GM18499 (cell line): Measurements from ENCODE around the gene POTEI.
"Not testable (repeated sequence)": the region's sequence is repeated elsewhere in the genome, so short reads cannot be mapped to it uniquely, and the experiment has no call there.

Source experiments
- ATAC-seq: cut with Tn5 transposase; IDR thresholded peaks from one replicate; pipeline ENCODE4 v1.9.1; 2021; ENCODE audit warnings: moderate number of reproducible peaks; ENCODE audit not compliant: insufficient read depth, unreplicated experiment

The POTEI gene

DNA sequence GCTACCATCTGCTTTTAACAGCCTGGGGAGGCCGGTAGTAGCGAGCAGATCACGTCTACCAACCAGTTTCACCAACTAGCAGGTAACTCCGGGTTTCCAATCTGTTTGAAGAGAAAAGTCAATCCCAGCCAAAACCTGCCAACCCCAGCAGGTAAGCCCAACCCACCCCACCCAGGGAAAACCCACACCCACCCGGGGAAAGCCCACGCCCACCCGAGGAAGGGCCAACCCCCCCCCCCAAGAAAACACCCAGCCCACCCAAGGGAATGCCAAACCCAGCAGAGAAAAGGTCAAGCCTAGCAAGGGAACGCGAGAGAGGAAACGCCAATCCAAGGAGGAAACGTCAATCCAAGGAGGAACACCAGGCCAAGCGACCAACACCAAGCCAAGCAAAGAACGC, at the start of gene POTEI:
TSS of gene POTEI (minus strand) at position 101 of the 400 bp plus-strand sequence. CDS start at position 8, 93 bp downstream.
- ATAC-seq, result not testable (repeated sequence)

DNA sequence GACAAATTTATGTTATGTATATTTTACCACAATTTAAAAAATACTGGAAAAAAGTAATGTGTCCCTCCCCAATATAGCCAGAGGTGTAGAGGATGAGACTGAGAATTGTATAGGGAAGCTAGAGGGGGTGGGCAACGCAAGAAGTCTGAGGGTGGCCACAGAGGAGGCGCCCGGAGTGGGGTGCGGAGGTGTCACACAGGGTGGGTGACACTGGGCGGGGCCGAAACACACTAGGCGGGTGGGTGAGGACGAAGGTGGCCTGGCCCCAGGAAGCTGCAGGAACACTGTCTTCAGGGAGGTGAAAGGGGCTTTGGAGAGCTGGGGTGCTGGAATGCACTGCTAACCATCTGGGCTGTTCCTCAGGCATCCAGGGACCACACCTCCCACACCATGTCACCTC, 47.3 kb upstream of the POTEI start:
- ATAC-seq, result not testable (repeated sequence)

DNA sequence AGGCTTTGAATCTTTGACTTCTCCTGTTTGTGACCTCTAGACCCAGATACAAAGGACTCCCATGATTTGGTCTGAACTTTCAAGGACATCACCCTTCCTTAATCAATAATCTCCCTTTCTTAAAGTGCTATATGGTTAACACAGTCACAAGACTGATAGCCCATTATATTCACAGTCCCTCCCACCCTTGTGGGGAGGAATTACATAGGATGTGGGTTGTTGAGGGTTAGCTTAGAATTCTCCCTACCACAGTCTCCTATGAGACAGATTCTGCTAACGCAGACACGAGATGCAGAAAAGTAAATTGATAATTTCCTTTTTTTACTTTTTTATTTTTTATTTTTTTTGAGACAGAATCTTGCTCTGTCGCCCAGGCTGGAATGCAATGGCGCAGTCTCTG, 45.0 kb upstream of the POTEI start:
- ATAC-seq, result not testable (repeated sequence)

DNA sequence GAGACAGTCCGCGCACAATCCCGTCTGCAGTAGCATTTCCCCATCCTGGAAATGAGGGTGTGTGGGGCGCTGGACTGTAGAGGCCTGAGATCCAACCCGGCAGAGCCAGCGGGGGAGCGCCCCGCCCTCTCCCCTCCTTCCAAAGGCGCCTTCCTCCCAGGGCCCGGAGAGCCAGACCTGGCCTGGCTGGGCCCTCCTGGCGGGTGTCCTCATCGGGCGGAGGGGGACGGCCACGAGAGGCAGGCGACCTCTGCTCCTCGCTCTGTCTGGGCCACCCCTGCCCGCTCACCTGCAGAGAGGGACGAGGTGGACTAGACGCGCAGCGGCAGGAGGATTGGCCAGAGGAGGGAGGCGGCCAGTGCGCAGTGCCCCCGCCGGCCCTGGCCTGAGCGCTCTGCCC, 40.3 kb upstream of the POTEI start:
- ATAC-seq, result not testable (repeated sequence)

DNA sequence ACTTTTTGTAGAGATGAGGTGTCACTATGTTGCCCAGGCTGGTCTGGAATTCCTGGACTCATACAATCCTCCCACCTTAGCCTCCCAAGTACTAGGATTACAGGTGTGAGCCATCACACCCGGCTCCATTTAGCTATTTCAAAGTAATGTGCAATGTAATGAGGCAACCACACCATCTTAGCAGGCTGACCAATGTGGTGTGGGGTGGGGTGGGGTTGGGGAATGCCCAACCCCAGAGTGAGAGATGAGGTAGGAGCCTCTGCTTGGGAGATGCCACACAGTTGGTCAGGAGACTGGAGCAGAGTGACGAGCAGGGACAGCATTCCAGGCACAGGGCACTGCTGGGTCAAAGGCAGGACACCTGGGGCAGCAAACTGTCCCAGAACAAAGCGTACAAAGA, 39.3 kb upstream of the POTEI start:
- not testable (repeated sequence) for ATAC-seq

DNA sequence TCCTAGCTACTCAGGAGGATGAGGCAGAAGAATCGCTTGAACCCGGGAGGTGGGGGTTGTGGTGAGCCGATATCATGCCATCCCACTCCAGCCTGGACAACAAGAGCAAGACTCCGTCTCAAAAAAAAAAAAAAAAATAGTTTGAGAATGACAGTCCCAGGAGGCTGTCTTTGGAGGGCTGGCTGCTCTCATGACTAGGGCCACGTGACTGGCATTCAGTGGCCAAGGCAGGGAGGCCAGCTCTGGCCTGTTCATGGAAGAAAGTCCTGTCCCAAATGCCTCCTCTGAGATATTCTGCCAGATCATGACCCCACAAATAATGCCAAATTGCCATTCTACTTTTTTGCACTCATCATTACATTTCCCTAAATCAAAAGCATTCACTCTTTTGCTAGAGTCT, 35.9 kb upstream of the POTEI start:
- ATAC-seq, result not testable (repeated sequence)

DNA sequence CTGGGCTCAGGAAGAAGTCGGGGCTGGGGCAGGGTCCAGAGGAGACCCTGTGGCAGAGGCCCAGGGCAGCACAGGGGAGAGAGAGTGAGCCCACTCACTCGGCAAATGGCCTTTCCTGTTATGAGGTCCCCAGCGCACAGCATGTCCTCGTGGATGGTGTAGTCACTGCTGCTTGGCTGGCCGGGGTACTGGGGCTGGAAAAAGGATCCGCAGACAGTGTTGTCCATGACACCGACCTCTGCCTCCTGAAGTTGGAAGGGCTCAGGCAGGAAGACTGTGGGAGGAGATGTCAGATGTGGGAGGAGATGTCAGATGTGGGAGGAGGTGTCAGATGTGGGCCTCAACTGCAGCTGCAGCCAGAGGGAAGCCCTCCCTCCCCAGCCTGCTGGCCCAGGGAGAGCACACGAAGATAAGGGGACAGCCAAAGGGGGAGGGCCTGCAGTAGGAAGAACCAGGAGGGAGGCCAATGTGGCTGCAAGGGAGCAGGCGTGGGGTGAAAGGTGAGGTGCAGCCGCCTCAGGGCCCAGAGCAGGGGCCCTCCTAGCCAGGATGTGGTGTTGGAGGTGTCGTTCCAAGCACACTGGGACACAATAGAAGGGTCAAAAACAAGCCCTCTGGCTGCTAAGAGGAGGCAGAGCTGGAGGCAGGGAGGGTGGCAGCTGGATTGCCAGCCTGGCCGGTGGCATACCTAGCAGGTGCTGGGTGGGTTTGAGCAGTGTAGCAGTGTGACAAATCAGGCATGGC, 34.8 kb upstream of the POTEI start:
- not testable (repeated sequence) for ATAC-seq

DNA sequence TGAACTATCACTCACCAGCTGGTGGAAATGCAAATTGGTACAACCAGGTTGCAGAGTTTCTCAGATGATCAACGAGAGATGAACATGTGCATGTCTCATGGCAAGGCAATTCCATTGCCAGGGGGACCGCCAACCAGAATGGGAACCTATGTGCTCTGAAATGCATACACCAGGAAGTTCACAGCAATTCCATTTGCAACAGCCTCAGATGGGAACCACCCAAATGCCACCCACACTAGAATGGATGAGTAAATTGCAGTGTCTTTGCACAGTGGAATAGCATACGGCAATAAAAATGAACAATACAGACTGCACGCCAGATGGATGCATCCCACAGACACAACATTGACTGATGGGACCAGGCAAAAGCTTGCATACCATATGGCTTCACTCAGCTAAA, 33.7 kb upstream of the POTEI start:
- ATAC-seq, result not testable (repeated sequence)

DNA sequence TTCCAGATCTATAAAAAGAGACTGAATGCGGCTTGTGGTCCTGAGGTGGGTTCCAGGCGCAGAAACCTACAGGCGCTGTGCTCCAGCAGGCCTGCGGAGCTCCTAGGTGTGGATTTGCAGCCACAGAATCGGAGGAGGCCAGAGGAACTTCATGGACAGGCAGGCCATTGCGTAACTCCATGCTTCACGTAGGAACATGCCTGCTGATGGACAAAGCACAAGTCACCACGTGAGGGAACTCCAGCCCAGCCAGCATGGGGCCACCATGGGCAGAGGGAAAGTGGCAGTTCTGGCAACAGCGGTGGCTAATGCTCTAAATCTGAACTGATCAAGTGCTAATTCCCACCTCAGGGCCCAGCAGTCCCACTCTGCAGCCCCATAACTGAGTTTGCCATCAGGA, 29.1 kb upstream of the POTEI start:
- not testable (repeated sequence) for ATAC-seq

DNA sequence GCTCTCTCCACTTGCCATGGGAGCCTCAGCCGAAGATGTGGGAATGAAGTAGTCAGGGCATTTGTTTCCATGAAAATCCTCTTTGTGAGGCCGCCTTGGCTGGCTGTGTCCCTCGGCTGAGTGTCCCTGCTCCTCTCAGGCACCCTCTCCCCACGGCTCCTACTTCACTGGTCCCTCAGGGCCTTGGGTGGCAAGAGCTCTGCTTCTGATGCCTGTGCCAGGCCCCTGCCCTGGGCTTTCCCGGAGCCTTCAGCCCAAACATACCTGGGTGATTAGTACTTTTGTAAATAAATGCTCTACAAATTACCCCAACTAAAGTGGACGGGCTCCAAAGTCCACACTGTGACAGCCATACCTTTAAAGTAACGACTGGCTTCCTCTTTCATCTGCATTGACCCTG, 27.5 kb upstream of the POTEI start:
- ATAC-seq, result not testable (repeated sequence)

DNA sequence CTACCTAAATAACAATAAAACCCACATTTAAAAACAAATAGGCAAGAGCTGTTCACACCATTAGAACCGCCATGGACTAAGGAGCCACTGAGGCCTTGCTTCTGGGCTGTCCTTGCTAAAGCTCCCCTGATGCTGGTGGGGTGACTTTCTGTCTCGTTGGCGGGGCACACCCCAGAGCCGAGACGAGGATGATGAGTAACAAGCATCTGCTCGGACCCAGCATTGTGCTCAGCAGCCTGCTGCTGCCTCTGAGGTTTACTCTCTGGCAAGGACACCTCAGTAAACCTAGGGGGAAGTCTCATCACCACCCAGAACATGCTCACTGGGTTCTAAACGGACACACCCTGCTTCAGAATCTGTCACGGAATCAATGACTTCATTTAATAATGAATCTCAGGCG, 22.5 kb upstream of the POTEI start:
- not testable (repeated sequence) for ATAC-seq

DNA sequence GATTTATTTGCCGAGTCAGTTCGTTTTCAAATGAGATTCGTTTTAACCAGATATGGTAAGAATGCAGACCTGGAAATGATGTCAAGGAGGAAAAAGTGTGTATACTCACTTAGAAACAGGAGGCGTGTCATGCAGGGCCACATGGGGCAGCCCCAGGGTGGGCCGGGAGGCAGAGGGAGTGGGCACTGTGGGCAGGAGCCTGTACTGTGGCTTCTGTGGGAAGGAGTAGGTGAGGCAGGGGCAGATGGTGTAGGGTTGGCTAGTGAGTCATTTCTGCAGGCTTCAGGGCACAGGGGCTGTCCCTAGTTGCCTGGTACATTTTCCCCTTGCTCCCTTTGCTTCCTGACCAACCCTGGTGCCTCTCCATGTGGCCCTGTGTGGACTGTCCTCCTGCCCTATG, 22.1 kb upstream of the POTEI start:
- peak; percentile 51 for ATAC-seq

DNA sequence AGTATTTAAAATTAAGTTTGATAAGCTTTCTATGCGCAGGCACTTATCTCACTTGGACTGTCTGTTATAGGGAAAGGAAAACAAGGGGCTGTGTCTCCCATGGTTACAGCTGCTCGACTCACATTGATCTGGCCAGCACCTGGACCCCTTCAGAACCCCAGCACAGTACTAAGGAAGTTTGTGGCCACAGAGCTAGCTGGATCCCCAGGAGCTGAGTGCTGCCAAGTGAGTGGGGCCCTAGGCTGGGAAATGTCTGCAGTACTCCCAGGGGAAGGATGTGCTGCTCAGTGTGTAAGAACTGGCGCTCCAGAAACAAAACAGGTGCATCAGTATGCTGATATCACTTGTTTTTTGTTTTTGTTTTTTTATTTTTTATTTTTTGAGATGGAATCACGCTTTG, 21.1 kb upstream of the POTEI start:
- not testable (repeated sequence) for ATAC-seq

DNA sequence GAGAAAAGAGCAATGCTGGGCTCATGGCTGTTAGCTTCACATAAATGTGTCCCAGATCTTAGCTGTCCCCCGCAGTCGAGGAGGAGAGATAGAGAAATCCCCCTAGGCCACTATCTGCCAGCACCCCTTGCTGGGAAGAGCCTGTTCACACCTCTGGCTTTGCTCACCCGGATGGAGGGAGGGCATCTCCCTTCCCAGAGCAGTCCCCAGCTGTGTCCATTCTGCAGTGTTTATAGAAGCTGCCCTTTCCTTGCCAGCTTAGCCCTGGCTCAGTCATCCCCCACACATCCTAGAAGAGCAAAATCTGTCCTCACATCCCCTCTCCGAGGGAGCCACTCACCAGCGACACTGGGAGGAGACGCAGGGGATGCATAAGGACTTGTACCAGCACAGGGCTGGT, 20.4 kb upstream of the POTEI start:
- ATAC-seq, result not testable (repeated sequence)

DNA sequence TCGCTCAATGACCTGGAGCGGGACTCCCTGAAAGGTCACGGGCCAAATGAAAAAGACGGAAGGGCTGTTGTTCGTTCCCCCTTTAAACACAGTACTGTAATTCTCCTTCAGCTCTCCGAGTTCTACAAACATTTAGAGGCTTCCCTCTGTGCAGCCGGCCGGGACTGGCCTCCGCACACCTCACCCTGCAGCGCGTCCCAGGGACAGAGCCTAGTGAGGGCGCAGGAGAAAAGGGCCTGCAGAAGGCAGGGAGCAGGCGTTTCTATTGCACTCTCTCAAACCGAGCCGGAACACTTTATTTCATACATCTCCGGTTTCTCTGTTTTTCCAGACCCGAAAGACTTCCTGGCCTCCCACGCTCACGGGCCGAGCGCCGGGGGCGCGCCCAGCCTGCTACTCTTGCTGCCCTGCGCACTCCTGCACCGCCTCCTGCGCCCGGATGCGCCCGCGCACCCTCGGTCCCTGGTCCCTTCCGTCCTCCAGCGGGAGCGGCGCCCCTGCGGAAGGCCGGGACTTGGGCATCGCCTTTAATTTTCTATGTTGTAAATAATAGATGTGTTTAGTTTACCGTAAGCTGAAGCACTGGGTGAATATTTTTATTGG, 18.3 kb upstream of the POTEI start:
- not testable (repeated sequence) for ATAC-seq

DNA sequence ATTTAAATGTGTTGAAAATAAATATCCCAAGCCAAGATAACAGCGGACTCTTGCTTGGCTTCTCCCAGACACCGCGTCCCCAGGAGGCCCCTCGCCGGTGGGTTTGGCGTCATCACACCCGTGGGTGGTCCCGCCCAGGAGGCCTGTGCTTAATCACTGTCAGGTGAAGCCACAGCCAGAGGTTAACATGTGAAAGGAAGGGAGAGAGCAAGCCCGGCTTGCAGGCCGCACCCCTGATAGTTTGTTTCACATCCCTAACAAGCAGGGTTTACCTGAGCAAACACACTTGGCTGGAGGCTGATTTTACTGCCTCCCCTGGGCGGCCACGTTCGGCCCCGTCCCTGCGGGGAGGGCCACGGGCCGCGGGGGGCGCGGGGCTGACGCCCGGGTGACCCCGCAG, 13.3 kb upstream of the POTEI start:
- not testable (repeated sequence) for ATAC-seq

DNA sequence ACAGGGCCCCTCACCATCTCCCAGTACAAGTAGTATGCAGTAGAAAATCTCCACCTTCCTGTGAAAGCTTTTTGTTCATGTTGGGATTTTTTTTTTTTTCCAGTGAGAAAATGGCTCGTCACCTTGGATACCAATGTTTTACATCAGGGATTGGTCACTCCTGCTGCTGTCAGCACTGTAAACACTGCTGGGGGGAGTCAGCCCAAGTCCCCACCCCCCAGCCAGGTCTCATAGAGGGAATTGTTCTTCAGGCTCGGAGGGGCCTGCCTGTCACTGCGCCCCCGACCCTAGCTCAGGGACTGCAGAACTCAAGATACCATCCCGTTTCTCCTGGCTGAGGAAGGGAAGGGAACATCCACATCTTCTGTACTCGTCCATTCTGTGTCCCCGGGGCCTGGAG, 11.9 kb upstream of the POTEI start, which contains the start of gene CFC1B:
TSS of gene CFC1B (plus strand) at position 231 of the 400 bp plus-strand sequence. CDS start 263 bp downstream, outside the sequence.
- ATAC-seq, result not testable (repeated sequence)

DNA sequence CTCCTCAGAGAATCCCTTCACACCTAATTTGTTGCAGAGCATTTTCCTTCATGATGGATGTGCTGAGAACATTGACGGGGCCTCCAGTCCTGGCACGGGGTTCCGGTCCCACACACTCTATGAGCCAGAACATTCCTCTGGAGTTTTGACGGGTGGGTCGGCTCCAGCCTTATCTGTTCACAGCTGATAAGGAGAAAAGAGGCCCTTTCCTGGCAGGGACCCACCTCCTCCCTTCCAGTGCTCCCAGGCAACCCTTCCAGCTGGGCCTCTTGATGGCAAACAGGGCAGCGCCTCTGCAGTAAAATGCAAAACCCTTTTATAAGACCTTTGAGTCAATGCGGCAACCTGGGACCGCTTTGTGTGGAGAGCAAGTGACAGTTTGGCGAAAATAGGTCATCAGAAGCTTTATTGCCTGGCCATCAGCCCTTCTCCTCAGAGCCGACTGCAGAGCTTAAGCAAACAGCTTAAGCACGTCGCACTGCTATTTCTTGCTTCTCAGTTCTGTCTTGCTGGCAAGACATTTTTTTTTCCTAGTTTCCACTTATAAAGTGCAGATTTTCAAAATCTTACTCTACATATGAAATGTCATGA, 9.5 kb upstream of the POTEI start:
- not testable (repeated sequence) for ATAC-seq

DNA sequence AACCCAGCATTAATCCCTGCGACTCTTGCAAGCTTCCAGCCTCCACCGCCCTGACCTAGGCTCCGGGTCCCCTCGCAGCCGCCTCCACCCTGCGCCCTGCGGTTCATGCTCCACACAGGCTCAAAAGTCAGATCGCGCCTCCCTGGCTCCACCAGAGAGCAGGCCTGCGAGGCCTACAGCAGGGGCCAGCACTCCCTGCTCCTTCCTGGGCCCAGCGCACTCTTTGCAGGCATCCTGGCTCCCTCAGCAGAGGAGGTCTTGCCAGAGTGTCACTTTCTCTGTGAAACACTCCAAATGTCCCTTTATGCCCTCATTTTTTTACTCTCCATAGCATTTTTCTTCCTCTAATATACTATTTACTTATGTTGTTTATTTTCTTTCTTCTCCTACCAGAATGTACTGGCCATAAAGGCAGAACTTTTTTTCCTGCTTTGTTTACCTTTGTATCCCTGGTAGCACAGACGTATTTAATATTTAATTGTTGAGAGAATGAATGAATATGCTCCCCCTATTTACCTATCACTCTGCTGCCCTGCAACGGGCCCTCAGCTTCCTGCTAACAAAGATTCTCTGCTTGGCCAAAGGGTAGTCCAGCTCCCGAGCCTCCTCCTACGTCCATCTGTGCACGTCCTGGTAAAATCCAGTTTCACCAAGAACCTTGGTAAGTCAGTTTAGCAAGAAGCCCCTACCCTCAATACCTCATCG, 2.8 kb upstream of the POTEI start:
- ATAC-seq, result not testable (repeated sequence)
